GM20000 (cell line): ENCODE data around the gene MSLN.
A peak's percentile ranks its signal among the peaks of the same experiment; 100 is the strongest.

ENCODE experiments used
- DNase-seq: peaks from one replicate; pipeline ENCODE4 v3.0.0; 2012; ENCODE audit warnings: low spot score
- TF ChIP-seq, protein P1 (sequence below): IDR thresholded peaks from 2 replicates; pipeline ENCODE4 v1.5.1; 2012; ENCODE audit warnings: mild to moderate bottlenecking, control low read depth; ENCODE audit errors: extremely low read depth, missing control alignments

Gene MSLN

DNA sequence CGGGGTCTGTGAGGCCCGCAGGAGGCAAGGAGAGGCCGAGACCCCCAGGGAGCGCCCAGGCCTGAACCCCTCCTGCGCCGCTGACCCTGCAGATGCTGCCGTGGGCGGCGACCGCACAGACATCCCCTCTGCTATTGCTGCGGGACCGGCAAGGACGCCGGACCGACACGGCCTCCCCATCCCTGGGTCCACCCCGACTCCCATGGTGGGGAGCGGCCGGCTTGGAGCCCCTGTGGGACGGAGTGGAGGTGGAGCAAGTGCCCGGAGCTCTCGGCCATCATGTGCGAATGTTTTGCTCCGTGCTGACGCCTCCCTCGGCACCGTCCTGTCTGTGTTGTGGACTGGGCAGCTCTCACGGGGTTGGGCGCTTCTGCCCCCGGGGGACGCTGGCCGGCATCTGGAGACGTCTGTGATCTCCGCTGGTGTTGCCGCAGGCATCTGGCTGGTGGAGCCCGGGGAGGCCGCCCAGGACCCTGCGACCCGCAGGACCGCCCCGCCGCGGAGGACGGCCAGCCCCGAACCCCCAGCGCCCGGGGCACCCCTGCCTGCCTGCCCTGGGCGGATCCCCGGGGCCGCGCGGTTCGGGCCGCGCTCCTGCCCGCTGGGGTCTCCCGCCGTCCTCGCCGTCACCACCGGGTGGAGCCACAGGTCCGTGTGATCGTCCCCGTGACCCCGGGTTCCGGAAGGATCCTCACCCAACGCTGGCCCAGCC, 52.8 kb downstream of the MSLN start:
- TF ChIP-seq, protein P1, sequence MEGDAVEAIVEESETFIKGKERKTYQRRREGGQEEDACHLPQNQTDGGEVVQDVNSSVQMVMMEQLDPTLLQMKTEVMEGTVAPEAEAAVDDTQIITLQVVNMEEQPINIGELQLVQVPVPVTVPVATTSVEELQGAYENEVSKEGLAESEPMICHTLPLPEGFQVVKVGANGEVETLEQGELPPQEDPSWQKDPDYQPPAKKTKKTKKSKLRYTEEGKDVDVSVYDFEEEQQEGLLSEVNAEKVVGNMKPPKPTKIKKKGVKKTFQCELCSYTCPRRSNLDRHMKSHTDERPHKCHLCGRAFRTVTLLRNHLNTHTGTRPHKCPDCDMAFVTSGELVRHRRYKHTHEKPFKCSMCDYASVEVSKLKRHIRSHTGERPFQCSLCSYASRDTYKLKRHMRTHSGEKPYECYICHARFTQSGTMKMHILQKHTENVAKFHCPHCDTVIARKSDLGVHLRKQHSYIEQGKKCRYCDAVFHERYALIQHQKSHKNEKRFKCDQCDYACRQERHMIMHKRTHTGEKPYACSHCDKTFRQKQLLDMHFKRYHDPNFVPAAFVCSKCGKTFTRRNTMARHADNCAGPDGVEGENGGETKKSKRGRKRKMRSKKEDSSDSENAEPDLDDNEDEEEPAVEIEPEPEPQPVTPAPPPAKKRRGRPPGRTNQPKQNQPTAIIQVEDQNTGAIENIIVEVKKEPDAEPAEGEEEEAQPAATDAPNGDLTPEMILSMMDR: peak; percentile 46
- peak; percentile 84 for DNase-seq

DNA sequence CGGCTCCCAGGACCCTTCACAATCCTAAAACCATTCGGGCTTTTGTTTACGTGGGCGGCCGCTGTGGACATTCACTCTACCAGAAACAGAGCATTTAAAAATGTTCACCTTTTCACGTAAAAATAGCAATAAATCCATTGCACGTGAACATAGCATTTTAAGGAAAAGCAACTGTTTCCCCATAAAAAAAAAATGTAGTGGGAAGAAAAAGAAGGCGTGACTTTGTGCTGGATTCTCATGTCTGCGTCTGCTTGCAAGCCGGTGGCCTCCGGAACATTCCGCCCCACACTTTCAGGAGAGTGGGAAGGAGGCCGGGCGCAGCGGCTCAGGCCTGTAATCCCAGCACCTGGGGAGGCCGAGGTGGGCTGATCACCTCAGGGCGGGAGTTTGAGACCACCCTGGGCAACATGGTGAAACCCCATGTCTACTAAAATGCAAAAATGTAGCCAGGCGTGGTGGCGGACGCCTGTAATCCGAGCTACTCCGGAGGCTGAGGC, 53.4 kb downstream of the MSLN start:
- TF ChIP-seq, protein P1: no peak

DNA sequence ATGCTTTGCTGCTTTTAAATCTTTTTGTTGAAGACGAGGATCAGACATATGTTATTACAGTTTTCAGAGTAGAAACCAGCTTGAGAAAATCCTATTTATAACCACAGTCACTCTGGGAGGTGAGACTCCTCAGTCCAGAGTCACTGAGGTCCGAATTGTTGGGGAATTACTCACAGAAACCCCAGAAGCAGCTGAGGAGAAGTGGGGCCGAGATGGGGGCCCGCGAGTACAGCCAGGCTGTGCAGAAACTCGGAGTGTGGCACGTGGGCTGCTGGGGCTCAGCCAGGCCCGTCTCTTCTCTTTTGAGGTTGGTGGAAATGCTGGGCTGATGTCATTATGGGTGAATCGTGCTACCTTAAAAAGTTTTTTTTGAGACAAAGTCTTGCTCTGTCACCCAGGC, 54.4 kb downstream of the MSLN start:
- TF ChIP-seq, protein P1: no peak
- DNase-seq: no peak

More for the DNA sequence above, 53.4 kb downstream of the MSLN start:
- DNase-seq: no peak

DNA sequence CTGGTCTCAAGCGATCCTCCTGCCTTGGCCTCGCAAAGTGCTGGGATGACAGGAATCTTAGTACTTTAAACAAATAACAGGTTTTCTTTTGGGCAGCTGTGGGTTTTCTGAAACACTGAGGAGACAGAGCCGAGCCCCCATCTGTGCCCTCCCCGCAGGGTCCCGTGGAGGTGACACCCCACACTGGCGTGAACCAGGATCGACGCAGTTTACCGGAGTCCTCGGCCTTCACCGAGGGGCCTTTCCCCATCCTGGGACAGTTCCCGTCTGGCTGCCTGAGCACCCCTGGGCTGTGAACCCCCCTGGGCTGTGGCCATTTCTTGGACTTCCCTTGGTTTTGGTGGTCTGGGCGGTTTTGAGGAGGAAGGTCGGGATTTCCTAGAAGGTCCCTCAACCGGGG, 55.3 kb downstream of the MSLN start:
- DNase-seq: no peak
- TF ChIP-seq, protein P1: no peak

DNA sequence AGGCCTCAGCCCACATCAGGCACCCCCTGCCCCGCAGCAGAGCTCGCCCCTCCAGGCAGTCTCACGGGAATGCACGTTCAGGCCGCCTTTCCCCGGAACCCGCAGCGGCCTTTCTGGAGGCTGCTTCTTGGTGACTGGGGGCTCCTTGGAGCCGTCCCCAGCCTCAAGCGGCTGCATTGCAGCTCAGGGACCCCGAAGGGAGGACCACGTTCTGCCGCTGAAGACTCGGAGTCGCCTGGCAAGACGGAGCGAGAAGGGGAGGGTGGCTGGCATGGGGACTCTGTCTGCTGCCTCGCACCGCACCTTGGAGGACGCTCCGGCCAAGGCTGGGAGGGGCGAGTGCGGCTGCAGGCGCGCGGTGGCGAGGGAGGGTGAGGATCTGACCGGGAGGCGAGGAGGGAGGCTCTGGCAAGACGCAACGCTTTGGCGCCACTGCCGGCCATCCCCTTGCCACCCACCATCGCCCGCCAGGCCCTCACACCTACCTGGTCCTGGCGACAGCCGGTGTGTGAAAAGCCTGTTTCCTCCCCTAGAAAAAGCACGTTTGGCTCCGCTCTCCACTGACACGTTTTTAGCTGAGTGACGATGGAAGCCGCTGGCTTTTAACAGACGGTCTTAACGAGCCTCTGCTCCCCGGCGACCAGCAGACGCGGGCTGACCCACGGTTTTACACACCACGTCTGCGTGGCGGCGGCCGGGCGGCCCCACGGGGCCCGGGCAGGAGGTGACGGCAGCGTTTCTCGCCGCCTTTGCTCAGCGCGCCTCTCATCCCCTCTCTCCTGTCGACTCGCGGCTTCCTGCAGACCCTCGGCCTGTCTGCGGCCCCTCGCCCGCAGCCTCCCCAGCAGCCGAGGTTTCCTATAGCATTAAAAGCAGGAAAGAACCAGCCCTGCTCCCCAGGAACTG, 56.7 kb downstream of the MSLN start:
- TF ChIP-seq, protein P1: no peak
- no peak for DNase-seq

DNA sequence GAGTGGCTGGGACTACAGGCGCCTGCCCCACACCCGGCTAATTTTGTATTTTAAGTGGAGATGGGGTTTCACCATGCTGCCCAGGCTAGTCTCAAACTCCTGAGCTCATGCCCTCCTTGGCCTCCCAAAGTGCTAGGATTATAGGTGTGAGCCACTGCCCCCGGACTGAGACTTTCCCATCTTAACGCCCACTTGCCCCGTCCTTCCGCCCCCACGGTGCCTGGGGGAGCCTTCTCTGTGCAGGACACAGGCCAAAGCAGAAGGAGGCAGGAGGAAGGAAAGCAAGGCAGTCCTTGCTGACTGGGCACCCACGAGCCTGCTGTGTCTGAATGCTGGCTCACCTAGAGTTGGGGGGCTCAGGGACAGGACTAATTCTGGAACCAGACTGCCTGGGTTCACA, 57.6 kb downstream of the MSLN start:
- TF ChIP-seq, protein P1: no peak
- no peak for DNase-seq
